Stimulated activated naive CD8-positive, alpha-beta T cell treated with anti-CD3 and anti-CD28 coated beads, Interleukin-15, amount 100 ng/mL, for 72 hours (primary cell): ENCODE data around the gene ZNF540.
"Not testable (repeated sequence)": the region's sequence is repeated elsewhere in the genome, so short reads cannot be mapped to it uniquely, and the experiment has no call there.

Source experiments
- ATAC-seq: fragments of 150-1000 bp; cut with Tn5 transposase; 2 replicates; pipeline ENCODE4 v1.10.0; 2021; ENCODE audit warnings: mild to moderate bottlenecking, moderate library complexity
- DNase-seq, 2 donors: peaks; one replicate each; pipeline ENCODE4 v3.0.0; 2021 to 2022
- H3K27ac Mint-ChIP-seq, 2 donors: one replicate each; pipeline ENCODE4 v1.8.0; 2022; ENCODE audit warnings: mild to moderate bottlenecking in 2 of 2, mixed read lengths in 2 of 2, moderate library complexity in 2 of 2
- H3K27me3 Mint-ChIP-seq: one replicate; pipeline ENCODE4 v1.8.0; 2022; ENCODE audit warnings: mixed read lengths
- H3K4me1 Mint-ChIP-seq: one replicate; pipeline ENCODE4 v1.8.0; 2022; ENCODE audit warnings: mild to moderate bottlenecking, mixed read lengths
- H3K4me3 Mint-ChIP-seq, 2 donors: one replicate each; pipeline ENCODE4 v1.8.0; 2022; ENCODE audit warnings: mild to moderate bottlenecking in 2 of 2, mixed read lengths in 2 of 2, moderate library complexity in 1 of 2
- H3K9me3 Mint-ChIP-seq, 2 donors: one replicate each; pipeline ENCODE4 v1.8.0; 2022; ENCODE audit warnings: mixed read lengths in 2 of 2

The ZNF540 gene

GRCh38 chr19:37655689-37656371, 61.2 kb downstream of the ZNF540 start:
- Mint-ChIP-seq H3K27ac (peak overlapping the region; percentile 94 to 99), H3K27me3 (no peaks in the 10 kb centered on the region), H3K9me3 (peaks cover 10 to 32% of the 10 kb centered on the region in 2 donors), H3K4me3 (peak overlapping the region; percentile 87 to 98), H3K4me1 (peaks cover 32% of the 10 kb centered on the region)
- ATAC-seq (peak; percentile 88), DNase-seq (peak; percentile 87 to 89)

- ATAC-seq, DNase-seq, H3K27me3 Mint-ChIP-seq: not testable (repeated sequence)
- Mint-ChIP-seq H3K4me1 (peaks cover 32% of the 10 kb centered on the region), H3K27ac (peak overlapping the region in 1 of 2 donors; percentile 67), H3K4me3 (peak overlapping the region; percentile 53 to 87), H3K9me3 (peaks cover 10 to 32% of the 10 kb centered on the region in 2 donors)
Measured at GRCh38 chr19:37657157-37657556, 62.5 kb downstream of the ZNF540 start.
